ENCODE data around the gene AZGP1.
"Not testable (repeated sequence)": the region's sequence is repeated elsewhere in the genome, so short reads cannot be mapped to it uniquely, and the experiment has no call there.

The AZGP1 gene

GRCh38 chr7:99975782-99976521 lies at the start of gene AZGP1:
AZGP1 (minus strand) TSS chr7:99976031; CDS start chr7:99976020, 11 bp downstream.
- no peak for DNase-seq (ENCODE audit: low read depth, low spot score)

GRCh38 chr7:100024020-100024619 lies 48.3 kb upstream of the AZGP1 start:
- no peak for DNase-seq (ENCODE audit: low read depth, low spot score)

GRCh38 chr7:100023526-100023925 lies 47.7 kb upstream of the AZGP1 start:
- DNase-seq (ENCODE audit: low read depth, low spot score) = no peak

GRCh38 chr7:100022621-100023020 lies 46.8 kb upstream of the AZGP1 start:
- no peak for DNase-seq (ENCODE audit: low read depth, low spot score)

GRCh38 chr7:100021297-100021696 lies 45.5 kb upstream of the AZGP1 start:
- DNase-seq (ENCODE audit: low read depth, low spot score) = no peak

- DNase-seq (ENCODE audit: low read depth, low spot score) = no peak
Observed at GRCh38 chr7:100019908-100020307, 44.1 kb upstream of the AZGP1 start.

GRCh38 chr7:100017875-100018274 lies 42.0 kb upstream of the AZGP1 start:
- no peak for DNase-seq (ENCODE audit: low read depth, low spot score)

- no peak for DNase-seq (ENCODE audit: low read depth, low spot score)
Observed at GRCh38 chr7:100017300-100017699, 41.5 kb upstream of the AZGP1 start.

- no peak for DNase-seq (ENCODE audit: low read depth, low spot score)
Observed at GRCh38 chr7:100016215-100016901, 40.5 kb upstream of the AZGP1 start.

GRCh38 chr7:100015232-100016214 lies 39.7 kb upstream of the AZGP1 start, which contains the start of gene ZKSCAN1:
ZKSCAN1 (plus strand) TSS chr7:100015596; CDS start chr7:100023507, 7,911 bp downstream.
- peak; percentile 79 for DNase-seq (ENCODE audit: low read depth, low spot score)

GRCh38 chr7:100013328-100013676 lies 37.5 kb upstream of the AZGP1 start:
- DNase-seq (ENCODE audit: low read depth, low spot score) = no peak

- DNase-seq (ENCODE audit: low read depth, low spot score) = not testable (repeated sequence)
Observed at GRCh38 chr7:100012385-100013327, 36.8 kb upstream of the AZGP1 start.

GRCh38 chr7:100011516-100011915 lies 35.7 kb upstream of the AZGP1 start:
- DNase-seq (ENCODE audit: low read depth, low spot score) = no peak

GRCh38 chr7:100010901-100011300 lies 35.1 kb upstream of the AZGP1 start:
- no peak for DNase-seq (ENCODE audit: low read depth, low spot score)

- not testable (repeated sequence) for DNase-seq (ENCODE audit: low read depth, low spot score)
Observed at GRCh38 chr7:100009952-100010351, 34.1 kb upstream of the AZGP1 start.

- DNase-seq (ENCODE audit: low read depth, low spot score) = no peak
Observed at GRCh38 chr7:100008525-100008924, 32.7 kb upstream of the AZGP1 start.

GRCh38 chr7:100007887-100008286 lies 32.1 kb upstream of the AZGP1 start:
- DNase-seq (ENCODE audit: low read depth, low spot score) = no peak

GRCh38 chr7:100003711-100004661 lies 28.2 kb upstream of the AZGP1 start:
- no peak for DNase-seq (ENCODE audit: low read depth, low spot score)

GRCh38 chr7:100000239-100000638 lies 24.4 kb upstream of the AZGP1 start:
- no peak for DNase-seq (ENCODE audit: low read depth, low spot score)

Measured in iPS DF 19.7 (cell line).